IMR-90 (cell line): ENCODE data around the gene OSER1. TPM values are rescaled to one million over a fixed set of nuclear protein-coding genes. Genes with fewer than 3 reads are reported as not detected.

Source experiments
- ATAC-seq: fragments of 200-7000 bp; cut with Tn5 transposase; 2 replicates; pipeline ENCODE4 v1.9.1; 2020; ENCODE audit warnings: low read depth, mild to moderate bottlenecking, moderate library complexity
- BruUV-seq: library from RNA; stranded (reverse); fragments of 400-500 nt; replicated peaks from 2 replicates; lab custom pipeline; 2021; lab: Mats Ljungman, UMichigan
- CTCF ChIA-PET: fragments of 300-600 bp; formaldehyde crosslinking; extraction: SDS; loops from one replicate; lab custom pipeline; 2021; ENCODE audit warnings: antibody characterized with exemption; lab: Yijun Ruan, JAX
- POLR2A ChIA-PET: fragments of 300-600 bp; sonication (Branson Sonifier 250); formaldehyde crosslinking; loops from one replicate; lab custom pipeline; 2022; ENCODE audit warnings: antibody characterized with exemption; ENCODE audit not compliant: unreplicated experiment; lab: Charles Lee
- DNase-seq: peaks from one replicate; pipeline ENCODE4 v3.0.0; 2013
- H2AFZ ChIP-seq: replicated peaks from 2 replicates; pipeline ENCODE3; 2013; ENCODE audit warnings: low read length, mild to moderate bottlenecking; ENCODE audit not compliant: poor library complexity
- H2AK5ac ChIP-seq: 2 replicates; pipeline ENCODE4 v1.6.1; 2013; ENCODE audit warnings: low read depth, low read length, inconsistent platforms
- H2AK9ac ChIP-seq: replicated peaks from 2 replicates; pipeline ENCODE3; 2013; ENCODE audit warnings: mild to moderate bottlenecking, low read depth, low read length, moderate library complexity; ENCODE audit not compliant: poor library complexity
- H2BK120ac ChIP-seq: 2 replicates; pipeline ENCODE4 v1.6.1; 2013; ENCODE audit warnings: low read depth, low read length, inconsistent platforms
- H2BK15ac ChIP-seq: 3 replicates; pipeline ENCODE4 v1.6.1; 2013; ENCODE audit warnings: low read depth, low read length, inconsistent platforms
- H2BK20ac ChIP-seq: 2 replicates; pipeline ENCODE4 v1.6.1; 2013; ENCODE audit warnings: low read depth, mild to moderate bottlenecking, inconsistent platforms, low read length, moderate library complexity
- H2BK5ac ChIP-seq: 2 replicates; pipeline ENCODE4 v1.6.1; 2013; ENCODE audit warnings: mild to moderate bottlenecking, low read depth, low read length, inconsistent platforms; ENCODE audit not compliant: poor library complexity, severe bottlenecking
- H3K14ac ChIP-seq: replicated peaks from 2 replicates; pipeline ENCODE4 v1.6.1; 2013; ENCODE audit warnings: low read depth, low read length, inconsistent platforms
- H3K18ac ChIP-seq: 2 replicates; pipeline ENCODE4 v1.6.1; 2013; ENCODE audit warnings: low read depth, low read length, control low read depth
- H3K23ac ChIP-seq: 2 replicates; pipeline ENCODE4 v1.6.1; 2013; ENCODE audit warnings: low read depth, low read length, inconsistent platforms
- H3K27ac ChIP-seq: 2 replicates; pipeline ENCODE4 v1.5.1; 2013; ENCODE audit warnings: mild to moderate bottlenecking, control low read depth, low read length; ENCODE audit not compliant: insufficient read depth
- H3K27me3 ChIP-seq: 2 replicates; pipeline ENCODE4 v1.6.1; 2013; ENCODE audit warnings: low read length; ENCODE audit not compliant: control insufficient read depth, insufficient read depth
- H3K36me3 ChIP-seq: 2 replicates; pipeline ENCODE4 v1.6.1; 2013; ENCODE audit warnings: low read length, mixed read lengths; ENCODE audit not compliant: control insufficient read depth, insufficient read depth
- H3K4ac ChIP-seq: 2 replicates; pipeline ENCODE4 v1.6.1; 2013; ENCODE audit warnings: low read depth, low read length, inconsistent platforms
- H3K4me1 ChIP-seq: 2 replicates; pipeline ENCODE4 v1.6.1; 2013; ENCODE audit warnings: low read length, mixed read lengths; ENCODE audit not compliant: control insufficient read depth, insufficient read depth
- H3K4me2 ChIP-seq: 2 replicates; pipeline ENCODE4 v1.6.1; 2013; ENCODE audit warnings: low read depth, mild to moderate bottlenecking, control low read depth, low read length, moderate library complexity
- H3K4me3 ChIP-seq: 2 replicates; pipeline ENCODE4 v1.5.1; 2013; ENCODE audit warnings: low read depth, mild to moderate bottlenecking, control low read depth, low read length, moderate library complexity; ENCODE audit not compliant: insufficient read depth
- H3K56ac ChIP-seq: 2 replicates; pipeline ENCODE4 v1.6.1; 2013; ENCODE audit warnings: low read length, inconsistent platforms; ENCODE audit not compliant: insufficient read depth; ENCODE audit errors: extremely low read depth
- H3K79me1 ChIP-seq, 2 experiments: 2 replicates each; pipeline ENCODE4 v1.6.1; 2013; ENCODE audit warnings: low read length in 2 of 2, inconsistent platforms in 1 of 2, low read depth in 1 of 2
- H3K9ac ChIP-seq: 2 replicates; pipeline ENCODE4 v1.6.1; 2013; ENCODE audit warnings: low read depth, low read length, control low read depth
- H3K9me1 ChIP-seq: 2 replicates; pipeline ENCODE4 v1.6.1; 2013; ENCODE audit warnings: low read length, inconsistent platforms; ENCODE audit not compliant: insufficient read depth
- H3K9me3 ChIP-seq: 2 replicates; pipeline ENCODE4 v1.6.1; 2013; ENCODE audit warnings: low read length; ENCODE audit not compliant: control insufficient read depth, insufficient read depth
- H4K20me1 ChIP-seq: 2 replicates; pipeline ENCODE4 v1.6.1; 2013; ENCODE audit warnings: low read length, inconsistent platforms; ENCODE audit not compliant: insufficient read depth
- H4K5ac ChIP-seq: 2 replicates; pipeline ENCODE4 v1.6.1; 2013; ENCODE audit warnings: mild to moderate bottlenecking, low read depth, low read length, control low read depth
- H4K8ac ChIP-seq, 2 experiments: 2 replicates each; pipeline ENCODE4 v1.6.1; 2013; ENCODE audit warnings: low read depth in 2 of 2, low read length in 2 of 2, control low read depth in 1 of 2, inconsistent platforms in 1 of 2
- H4K91ac ChIP-seq: 2 replicates; pipeline ENCODE4 v1.6.1; 2013; ENCODE audit warnings: low read depth, low read length, inconsistent platforms; ENCODE audit not compliant: insufficient read depth
- CEBPB ChIP-seq: IDR thresholded peaks from 2 replicates; pipeline ENCODE4 v1.6.1; 2012; ENCODE audit warnings: low read depth, low read length, improper control_type of control experiment
- CTCF ChIP-seq: conservative IDR thresholded peaks from 2 replicates; pipeline ENCODE4 v1.5.1; 2012; ENCODE audit warnings: mild to moderate bottlenecking, low read depth, low read length, improper control_type of control experiment
- ELK1 ChIP-seq: fragments of 150-350 bp; IDR thresholded peaks from 2 replicates; pipeline ENCODE4 v1.6.1; 2016; ENCODE audit warnings: low read depth, mild to moderate bottlenecking, low read length, moderate library complexity, borderline replicate concordance
- MAFK ChIP-seq: IDR thresholded peaks from 2 replicates; pipeline ENCODE4 v1.6.1; 2012; ENCODE audit warnings: low read depth, low read length, improper control_type of control experiment
- MAZ ChIP-seq: IDR thresholded peaks from 2 replicates; pipeline ENCODE4 v1.6.1; 2012; ENCODE audit warnings: low read depth, mild to moderate bottlenecking, low read length, improper control_type of control experiment, moderate library complexity, borderline replicate concordance
- RCOR1 ChIP-seq: IDR thresholded peaks from 2 replicates; pipeline ENCODE4 v1.6.1; 2012; ENCODE audit warnings: mild to moderate bottlenecking, low read length, improper control_type of control experiment; ENCODE audit not compliant: insufficient replicate concordance
- SMC3 ChIP-seq: fragments of 150-350 bp; IDR thresholded peaks from 2 replicates; pipeline ENCODE4 v1.6.1; 2016; ENCODE audit warnings: low read depth, mild to moderate bottlenecking, antibody characterized with exemption, low read length, moderate library complexity
- WGBS, 2 experiments: methylation state at CpG; one replicate each; pipeline versions ENCODE4 v1.1.5 to v1.1.7; 2013; ENCODE audit warnings: missing lambda C conversion rate in 2 of 2; ENCODE audit not compliant: insufficient read length in 1 of 2; ENCODE audit errors: extremely low coverage in 2 of 2; 5-methylcytosine and 5-hydroxymethylcytosine counted together
- dilution Hi-C: fragments of 300-500 bp; cut with HindIII; formaldehyde crosslinking; loops from one replicate; pipeline ENCODE4 v1.14.3; 2018; ENCODE audit warnings: low sequenced_read_pairs; ENCODE audit not compliant: unreplicated experiment
- in situ Hi-C: fragments of 300-500 bp; cut with MboI; formaldehyde crosslinking; loops from 3 replicates; pipeline ENCODE4 v1.14.3; 2019; ENCODE audit warnings: low sequenced_read_pairs, inconsistent platforms, mixed read lengths
- intact Hi-C: fragments of 100-400 bp; cut with micrococcal nuclease; formaldehyde crosslinking; loops from 2 replicates; pipeline ENCODE4 v1.10.0; 2022
- polyA plus RNA-seq, 3 experiments: library from polyadenylated mRNA; depleted of rRNA; stranded (reverse); fragments of >200 nt; gene quantifications; 2 replicates each; pipeline ENCODE4 v1.2.3, GENCODE V29; 2012; ENCODE audit warnings: low replicate concordance in 1 of 3
- total RNA-seq: library from RNA; depleted of rRNA; stranded (reverse); fragments of >200 nt; gene quantifications from 2 replicates; pipeline ENCODE4 v1.2.3, GENCODE V29; 2012
- TF ChIP-seq, protein P1 (sequence below): fragments of 150-350 bp; IDR thresholded peaks from 2 replicates; pipeline ENCODE4 v1.6.1; 2017; ENCODE audit warnings: mild to moderate bottlenecking, antibody characterized with exemption, low read length, low read depth

Gene OSER1
- total and polyA plus RNA-seq, 2 of the 4 experiments (the other 2 are of a cell fraction) = 32.6 to 70.6 TPM

DNA sequence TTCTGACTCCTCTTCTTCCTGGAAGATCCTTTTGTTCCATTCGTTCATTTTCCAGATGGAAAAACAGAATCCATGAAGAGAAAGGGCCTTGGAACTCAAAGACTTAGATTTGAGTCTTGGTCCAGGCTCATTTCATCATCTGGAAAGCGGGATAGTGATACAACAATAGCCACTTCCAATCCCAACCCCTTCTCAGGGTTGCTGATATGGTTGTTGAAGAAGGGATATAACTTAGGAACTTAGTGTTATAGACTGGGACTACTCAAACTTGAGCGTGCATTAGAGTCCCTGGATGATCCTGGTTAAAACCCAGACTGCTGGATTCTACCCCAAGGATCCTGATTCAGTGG is 37.8 kb upstream of the OSER1 start:
- H4K8ac ChIP-seq = no peak overlapping the region
- no peak overlapping the region for H4K91ac ChIP-seq
- no peaks in the 10 kb centered on the region for H3K9me3 ChIP-seq
- ChIA-PET POLR2A (no interaction called here), CTCF (no interaction called here)
- no peak overlapping the region for H2AK5ac ChIP-seq
- WGBS, 2 experiments = 0% methylated on average over 1 of the region's 3 CpGs; no CpG with 5 or more reads in 1 of the 2 experiments
- H3K79me1 ChIP-seq = no peaks in the 10 kb centered on the region
- in situ Hi-C loops (no loop called here), intact Hi-C loops (no loop called here), dilution Hi-C loops (no loop called here)
- H2BK5ac ChIP-seq = no peak overlapping the region
- H3K23ac ChIP-seq = no peak overlapping the region
- ATAC-seq (no peak), DNase-seq (no peak)
- H2BK120ac ChIP-seq = no peak overlapping the region
- H3K14ac ChIP-seq = no peak overlapping the region
- no peaks in the 10 kb centered on the region for H3K4me1 ChIP-seq
- H2BK20ac ChIP-seq = no peak overlapping the region
- H3K56ac ChIP-seq = no peak overlapping the region
- no peaks in the 10 kb centered on the region for H4K20me1 ChIP-seq
- no peak overlapping the region for H2AK9ac ChIP-seq
- H3K27ac ChIP-seq = no peak overlapping the region
- peaks cover 28% of the 10 kb centered on the region for H3K27me3 ChIP-seq
- BruUV-seq = no TSS peak
- no peak overlapping the region for H4K5ac ChIP-seq
- no peak overlapping the region for H3K4me2 ChIP-seq
- H3K4me3 ChIP-seq = no peak overlapping the region
- H3K18ac ChIP-seq = no peak overlapping the region
- H3K9ac ChIP-seq = no peak overlapping the region
- TF ChIP-seq SMC3 = no peak
- no peak for TF ChIP-seq RCOR1
- no peak for TF ChIP-seq CTCF
- no peak for TF ChIP-seq MAFK
- no peak for TF ChIP-seq CEBPB
- TF ChIP-seq, protein P1, sequence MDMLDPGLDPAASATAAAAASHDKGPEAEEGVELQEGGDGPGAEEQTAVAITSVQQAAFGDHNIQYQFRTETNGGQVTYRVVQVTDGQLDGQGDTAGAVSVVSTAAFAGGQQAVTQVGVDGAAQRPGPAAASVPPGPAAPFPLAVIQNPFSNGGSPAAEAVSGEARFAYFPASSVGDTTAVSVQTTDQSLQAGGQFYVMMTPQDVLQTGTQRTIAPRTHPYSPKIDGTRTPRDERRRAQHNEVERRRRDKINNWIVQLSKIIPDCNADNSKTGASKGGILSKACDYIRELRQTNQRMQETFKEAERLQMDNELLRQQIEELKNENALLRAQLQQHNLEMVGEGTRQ = no peak
- no peak for TF ChIP-seq MAZ
- TF ChIP-seq ELK1 = no peak
- no peaks in the 10 kb centered on the region for H3K9me1 ChIP-seq
- H2BK15ac ChIP-seq = no peak overlapping the region
- no peak overlapping the region for H3K4ac ChIP-seq
- no peaks in the 10 kb centered on the region for H3K36me3 ChIP-seq
- H2AFZ ChIP-seq = no peak overlapping the region
